Measurements from ENCODE around the gene SLX9. TPM values are rescaled to one million over a fixed set of nuclear protein-coding genes. Genes with fewer than 3 reads are reported as not detected.

Gene SLX9
- total and polyA plus RNA-seq, 2 donors (not counting 1 experiment from before 2014, with no cell fraction given), result 11.7 to 15.9 TPM

GRCh38 chr21:44891631-44892031 is 48.2 kb upstream of the SLX9 start:
- CTCF ChIA-PET, result interaction anchor here (1.1 to 12.5 kb wide), 9 partner anchors 9 to 187 kb away, joined by 3 to 204 read pairs (median 6); partner anchors contain the start of genes SLX9 and UBE2G2
- no peak overlapping the region for H3K4me3 Mint-ChIP-seq
- no peaks in the 10 kb centered on the region for H3K9me3 Mint-ChIP-seq (ENCODE audit: insufficient read depth)
- H3K4me1 ChIP-seq (ENCODE audit: control insufficient read depth in 2 of 2, insufficient read depth in 2 of 2, low read length in 2 of 2), result peaks cover 3 to 16% of the 10 kb centered on the region in 2 donors
- POLR2A ChIA-PET, result interaction anchor here (1.6 kb wide), 1 partner anchor 39 kb away, joined by 10 read pairs; no protein-coding TSS in a partner anchor
- H2AFZ ChIP-seq (ENCODE audit: insufficient read depth, low read depth, low read length, poor library complexity, severe bottlenecking), result no peak overlapping the region
- intact Hi-C loops (cut with micrococcal nuclease), result loop anchor here (1.0 to 2.0 kb wide), 3 partner anchors 17 to 41 kb away; no protein-coding TSS in a partner anchor
- H3K4me1 Mint-ChIP-seq, result peaks cover 26% of the 10 kb centered on the region
- TF ChIP-seq EZH2 (IDR thresholded peaks at IDR 0.05; ENCODE audit: borderline replicate concordance, insufficient read depth, low read depth, low read length, poor library complexity, severe bottlenecking) (no peak), CTCF (IDR thresholded peaks at IDR 0.05) (no peak)
- H3K9me3 ChIP-seq (ENCODE audit: control extremely low read depth in 1 of 3, control insufficient read depth in 2 of 3, insufficient read depth in 1 of 3, low read length in 2 of 3), result peaks cover 0 to 3% (median 0%) of the 10 kb centered on the region in 3 donors
- peaks cover 0 to 59% of the 10 kb centered on the region in 2 experiments for H3K36me3 ChIP-seq (replicated peaks in 1 of 2; ENCODE audit: control extremely low read depth in 1 of 2, control insufficient read depth in 1 of 2, extremely low read depth in 1 of 2, insufficient read depth in 2 of 2, low read length in 1 of 2)
- H3K27me3 Mint-ChIP-seq, result no peaks in the 10 kb centered on the region
- peaks cover 38% of the 10 kb centered on the region for H4K20me1 ChIP-seq (ENCODE audit: control insufficient read depth, insufficient read depth, low read length, poor library complexity, severe bottlenecking)
- H3K27ac ChIP-seq (ENCODE audit: low read length in 2 of 2), result no peak overlapping the region
- H3K27ac Mint-ChIP-seq, result no peak overlapping the region
- ATAC-seq (ENCODE audit: low read depth) (no peak), DNase-seq (no peak)
- no peak overlapping the region for H3K4me2 ChIP-seq (replicated peaks; ENCODE audit: low read depth, low read length, poor library complexity, severe bottlenecking)
- H3K79me2 ChIP-seq (ENCODE audit: control insufficient read depth, insufficient read depth, low read length), result peaks cover 15% of the 10 kb centered on the region
- H3K9ac ChIP-seq (ENCODE audit: low read length), result no peak overlapping the region
- no peak overlapping the region for H3K4me3 ChIP-seq (ENCODE audit: control extremely low read depth in 1 of 5, extremely low read depth in 1 of 5, insufficient read depth in 1 of 5, low read depth in 2 of 5, low read length in 4 of 5)
- WGBS (ENCODE audit: insufficient coverage), result 97% methylated on average over 13 of the region's 15 CpGs
- H3K27me3 ChIP-seq (replicated peaks in 1 of 4; ENCODE audit: control extremely low read depth in 1 of 4, control insufficient read depth in 3 of 4, insufficient read depth in 4 of 4, low read length in 3 of 4), result no peaks in the 10 kb centered on the region

- peaks cover 3 to 16% of the 10 kb centered on the region in 2 donors for H3K4me1 ChIP-seq (ENCODE audit: control insufficient read depth in 2 of 2, insufficient read depth in 2 of 2, low read length in 2 of 2)
- 93% methylated on average over 17 of the region's 19 CpGs for WGBS (ENCODE audit: insufficient coverage)
- CTCF ChIA-PET, result interaction anchor here (0.6 to 12.5 kb wide), 23 partner anchors 8 to 236 kb away, joined by 3 to 204 read pairs (median 5); partner anchors contain the start of genes ITGB2, PTTG1IP, SLX9 and UBE2G2
- ATAC-seq (ENCODE audit: low read depth) (no peak), DNase-seq (no peak)
- no peak overlapping the region for H3K4me3 ChIP-seq (ENCODE audit: control extremely low read depth in 1 of 5, extremely low read depth in 1 of 5, insufficient read depth in 1 of 5, low read depth in 2 of 5, low read length in 4 of 5)
- H3K27me3 ChIP-seq (replicated peaks in 1 of 4; ENCODE audit: control extremely low read depth in 1 of 4, control insufficient read depth in 3 of 4, insufficient read depth in 4 of 4, low read length in 3 of 4), result no peaks in the 10 kb centered on the region
- no peak overlapping the region for H3K27ac ChIP-seq (ENCODE audit: low read length in 2 of 2)
- no peak overlapping the region for H3K9ac ChIP-seq (ENCODE audit: low read length)
- H3K4me1 Mint-ChIP-seq, result peaks cover 26% of the 10 kb centered on the region
- no peak overlapping the region for H2AFZ ChIP-seq (ENCODE audit: insufficient read depth, low read depth, low read length, poor library complexity, severe bottlenecking)
- TF ChIP-seq EZH2 (IDR thresholded peaks at IDR 0.05; ENCODE audit: borderline replicate concordance, insufficient read depth, low read depth, low read length, poor library complexity, severe bottlenecking) (no peak), CTCF (IDR thresholded peaks at IDR 0.05) (no peak)
- H3K27ac Mint-ChIP-seq, result no peak overlapping the region
- no peaks in the 10 kb centered on the region for H3K27me3 Mint-ChIP-seq
- intact Hi-C loops (cut with micrococcal nuclease), result loop anchor here (1.0 to 2.0 kb wide), 3 partner anchors 17 to 40 kb away; no protein-coding TSS in a partner anchor
- no peak overlapping the region for H3K4me3 Mint-ChIP-seq
- H3K4me2 ChIP-seq (replicated peaks; ENCODE audit: low read depth, low read length, poor library complexity, severe bottlenecking), result no peak overlapping the region
- peaks cover 15% of the 10 kb centered on the region for H3K79me2 ChIP-seq (ENCODE audit: control insufficient read depth, insufficient read depth, low read length)
- peaks cover 0 to 3% (median 0%) of the 10 kb centered on the region in 3 donors for H3K9me3 ChIP-seq (ENCODE audit: control extremely low read depth in 1 of 3, control insufficient read depth in 2 of 3, insufficient read depth in 1 of 3, low read length in 2 of 3)
- peaks cover 36% of the 10 kb centered on the region for H4K20me1 ChIP-seq (ENCODE audit: control insufficient read depth, insufficient read depth, low read length, poor library complexity, severe bottlenecking)
- H3K36me3 ChIP-seq (replicated peaks in 1 of 2; ENCODE audit: control extremely low read depth in 1 of 2, control insufficient read depth in 1 of 2, extremely low read depth in 1 of 2, insufficient read depth in 2 of 2, low read length in 1 of 2), result peaks cover 0 to 59% of the 10 kb centered on the region in 2 experiments
- POLR2A ChIA-PET, result interaction anchor here (1.6 kb wide), 1 partner anchor 39 kb away, joined by 10 read pairs; no protein-coding TSS in a partner anchor
- no peaks in the 10 kb centered on the region for H3K9me3 Mint-ChIP-seq (ENCODE audit: insufficient read depth)
Measured at GRCh38 chr21:44892095-44892494, 47.7 kb upstream of the SLX9 start.
